H1 (cell line): Measurements from ENCODE around the gene CMKLR1. TPM values are rescaled to one million over a fixed set of nuclear protein-coding genes. Genes with fewer than 3 reads are reported as not detected.

Source experiments
- CTCF ChIA-PET: fragments of 300-600 bp; sonication (Branson Sonifier 250); formaldehyde crosslinking; loops from one replicate; lab custom pipeline; 2021; ENCODE audit not compliant: partially characterized antibody; lab: Charles Lee
- POLR2A ChIA-PET: fragments of 300-600 bp; sonication (Branson Sonifier 250); formaldehyde crosslinking; loops from one replicate; lab custom pipeline; 2021; ENCODE audit warnings: inconsistent platforms; ENCODE audit not compliant: partially characterized antibody; lab: Charles Lee
- DNase-seq, 2 experiments: peaks; one replicate each; pipeline versions ENCODE4 v3.0.0 to v3.0.0-alpha.2; 2010 to 2022; ENCODE audit warnings: low spot score in 2 of 2, low read depth in 1 of 2, mixed read lengths in 1 of 2
- FAIRE-seq: peaks from 2 replicates; lab custom pipeline; 2011; peaks lifted over from hg19 to GRCh38; lab: Jason Lieb, UNC
- H2AFZ ChIP-seq: 2 replicates; pipeline ENCODE4 v1.8.1; 2012; ENCODE audit warnings: low read length, inconsistent platforms
- H2AK5ac ChIP-seq: 2 replicates; pipeline ENCODE4 v1.6.1; 2013; ENCODE audit warnings: low read depth, low read length
- H2BK120ac ChIP-seq: replicated peaks from 2 replicates; pipeline ENCODE3; 2013; ENCODE audit warnings: low read depth, low read length, inconsistent platforms
- H2BK12ac ChIP-seq: 2 replicates; pipeline ENCODE4 v1.6.1; 2013; ENCODE audit warnings: low read depth, low read length
- H2BK15ac ChIP-seq: 2 replicates; pipeline ENCODE4 v1.6.1; 2013; ENCODE audit warnings: low read length
- H2BK20ac ChIP-seq: 2 replicates; pipeline ENCODE4 v1.6.1; 2013; ENCODE audit warnings: low read length
- H2BK5ac ChIP-seq: 2 replicates; pipeline ENCODE4 v1.6.1; 2013; ENCODE audit warnings: low read depth, low read length
- H3K14ac ChIP-seq: 2 replicates; pipeline ENCODE4 v1.6.1; 2013; ENCODE audit warnings: inconsistent platforms; ENCODE audit not compliant: insufficient read length
- H3K18ac ChIP-seq: 2 replicates; pipeline ENCODE4 v1.6.1; 2013; ENCODE audit warnings: low read length; ENCODE audit errors: extremely low read depth
- H3K23ac ChIP-seq: 2 replicates; pipeline ENCODE4 v1.6.1; 2013; ENCODE audit warnings: inconsistent platforms; ENCODE audit not compliant: insufficient read length
- H3K23me2 ChIP-seq: 2 replicates; pipeline ENCODE4 v1.6.1; 2013; ENCODE audit warnings: low read depth, low read length
- H3K27ac ChIP-seq: 2 replicates; pipeline ENCODE4 v1.6.1; 2011; ENCODE audit warnings: low read depth, low read length, inconsistent platforms
- H3K27me3 ChIP-seq, 4 experiments: replicated peaks in 1 of 4; 1 replicate in 1 of 4; 2 replicates in 3 of 4; pipeline versions ENCODE4 v1.6.1 to v1.8.1; 2011 to 2013; ENCODE audit warnings: low read length in 3 of 4, mild to moderate bottlenecking in 3 of 4, inconsistent platforms in 2 of 4, mixed read lengths in 2 of 4, moderate library complexity in 1 of 4; ENCODE audit not compliant: control insufficient read depth in 3 of 4, insufficient read depth in 3 of 4; ENCODE audit errors: extremely low read depth in 1 of 4
- H3K36me3 ChIP-seq, 4 experiments: 2 replicates each; pipeline versions ENCODE4 v1.6.1 to v1.8.1; 2011 to 2013; ENCODE audit warnings: mild to moderate bottlenecking in 4 of 4, low read length in 3 of 4, moderate library complexity in 2 of 4, control low read depth in 1 of 4, inconsistent platforms in 1 of 4; ENCODE audit not compliant: insufficient read depth in 4 of 4, control insufficient read depth in 2 of 4
- H3K4ac ChIP-seq: replicated peaks from 2 replicates; pipeline ENCODE3; 2013; ENCODE audit warnings: low read length, low read depth, mixed read lengths, inconsistent platforms; ENCODE audit not compliant: insufficient read length
- H3K4me1 ChIP-seq, 4 experiments: replicated peaks in 1 of 4; 1 replicate in 1 of 4; 2 replicates in 3 of 4; pipeline versions ENCODE4 v1.6.1 to v1.8.1; 2011 to 2013; ENCODE audit warnings: low read length in 3 of 4, inconsistent platforms in 2 of 4, mixed read lengths in 1 of 4; ENCODE audit not compliant: insufficient read depth in 4 of 4, control insufficient read depth in 3 of 4
- H3K4me2 ChIP-seq, 2 experiments: 2 replicates each; pipeline versions ENCODE4 v1.6.1 to v1.8.1; 2011 to 2013; ENCODE audit warnings: low read depth in 2 of 2, low read length in 2 of 2, control low read depth in 1 of 2, inconsistent platforms in 1 of 2, mild to moderate bottlenecking in 1 of 2; ENCODE audit not compliant: insufficient read depth in 1 of 2
- H3K4me3 ChIP-seq, 4 experiments: fragments of 200-600, 300-600 bp in 1 of 4; sonication (generic), shearing (Covaris generic), sonication (Bioruptor Twin) in 1 of 4; 2 replicates each; pipeline versions ENCODE4 v1.5.1 to v1.8.1; 2011 to 2016; ENCODE audit warnings: low read length in 4 of 4, low read depth in 3 of 4, control low read depth in 2 of 4, inconsistent platforms in 2 of 4, mild to moderate bottlenecking in 2 of 4, mixed read lengths in 1 of 4, moderate library complexity in 1 of 4; ENCODE audit not compliant: insufficient read depth in 2 of 4; ENCODE audit errors: extremely low read depth in 1 of 4
- H3K56ac ChIP-seq: replicated peaks from 2 replicates; pipeline ENCODE3; 2013; ENCODE audit warnings: low read depth, mild to moderate bottlenecking, mixed read lengths, low read length, inconsistent platforms; ENCODE audit not compliant: insufficient read length
- H3K79me1 ChIP-seq: 2 replicates; pipeline ENCODE4 v1.6.1; 2013; ENCODE audit warnings: low read depth, low read length, control low read depth
- H3K79me2 ChIP-seq, 2 experiments: 2 replicates each; pipeline versions ENCODE4 v1.6.1 to v1.8.1; 2012 to 2013; ENCODE audit warnings: low read length in 2 of 2, mild to moderate bottlenecking in 2 of 2, inconsistent platforms in 1 of 2; ENCODE audit not compliant: insufficient read depth in 2 of 2, control insufficient read depth in 1 of 2
- H3K9ac ChIP-seq, 4 experiments: replicated peaks in 1 of 4; 1 replicate in 1 of 4; 2 replicates in 3 of 4; pipeline versions ENCODE4 v1.6.1 to v1.8.1; 2011 to 2013; ENCODE audit warnings: low read depth in 3 of 4, low read length in 3 of 4, control low read depth in 2 of 4, mild to moderate bottlenecking in 2 of 4, moderate library complexity in 2 of 4, inconsistent platforms in 1 of 4; ENCODE audit errors: extremely low read depth in 1 of 4
- H3K9me3 ChIP-seq, 2 experiments: 2 replicates each; pipeline versions ENCODE4 v1.6.1 to v1.8.1; 2012 to 2013; ENCODE audit warnings: mild to moderate bottlenecking in 2 of 2, moderate library complexity in 2 of 2, control low read depth in 1 of 2, inconsistent platforms in 1 of 2, low read depth in 1 of 2, low read length in 1 of 2, mixed read lengths in 1 of 2; ENCODE audit not compliant: insufficient read depth in 2 of 2
- H4K20me1 ChIP-seq, 2 experiments: replicated peaks in 1 of 2; 2 replicates each; pipeline versions ENCODE3 to v1.8.1; 2011 to 2013; ENCODE audit warnings: inconsistent platforms in 2 of 2, low read length in 2 of 2, mild to moderate bottlenecking in 1 of 2; ENCODE audit not compliant: insufficient read depth in 2 of 2, control insufficient read depth in 1 of 2
- H4K5ac ChIP-seq: 2 replicates; pipeline ENCODE4 v1.6.1; 2013; ENCODE audit warnings: low read length, low read depth, mixed read lengths, inconsistent platforms; ENCODE audit not compliant: insufficient read length
- H4K8ac ChIP-seq: 2 replicates; pipeline ENCODE4 v1.8.0; 2013; ENCODE audit warnings: mild to moderate bottlenecking, moderate library complexity, low read length, inconsistent platforms; ENCODE audit not compliant: insufficient read depth; ENCODE audit errors: extremely low read depth
- H4K91ac ChIP-seq: replicated peaks from 2 replicates; pipeline ENCODE3; 2013; ENCODE audit warnings: low read length, mixed read lengths, inconsistent platforms; ENCODE audit not compliant: insufficient read length
- CEBPB ChIP-seq: IDR thresholded peaks from 2 replicates; pipeline ENCODE4 v1.6.1; 2012; ENCODE audit warnings: low read depth, low read length
- CTBP2 ChIP-seq: IDR thresholded peaks from 2 replicates; pipeline ENCODE4 v1.7.0; 2011; ENCODE audit warnings: borderline replicate concordance, mild to moderate bottlenecking, moderate library complexity, mixed read lengths, low read length; ENCODE audit not compliant: insufficient read depth, insufficient read length
- FOSL1 ChIP-seq: IDR thresholded peaks from 2 replicates; pipeline ENCODE4 v1.6.1; 2011; ENCODE audit warnings: mild to moderate bottlenecking, low read depth, low read length, moderate library complexity; ENCODE audit not compliant: insufficient read depth
- GTF2F1 ChIP-seq: IDR thresholded peaks from 2 replicates; pipeline ENCODE4 v1.6.1; 2012; ENCODE audit warnings: low read depth, low read length, improper control_type of control experiment, borderline replicate concordance
- HDAC6 ChIP-seq: IDR thresholded peaks from one replicate; pipeline ENCODE4 v1.7.1; 2012; ENCODE audit warnings: low read depth, mild to moderate bottlenecking, inconsistent platforms, low read length, moderate library complexity
- JUN ChIP-seq: IDR thresholded peaks from 2 replicates; pipeline ENCODE4 v1.6.1; 2011; ENCODE audit warnings: low read depth, mild to moderate bottlenecking, improper control_type of control experiment, low read length
- NANOG ChIP-seq: IDR thresholded peaks from 2 replicates; pipeline ENCODE4 v1.6.1; 2011; ENCODE audit warnings: low read length, low read depth, mild to moderate bottlenecking, inconsistent platforms; ENCODE audit not compliant: insufficient read depth, poor library complexity, severe bottlenecking
- POLR2AphosphoS5 ChIP-seq: IDR thresholded peaks from 2 replicates; pipeline ENCODE4 v1.6.1; 2011; ENCODE audit warnings: low read depth, low read length
- POU5F1 ChIP-seq: IDR thresholded peaks from 2 replicates; pipeline ENCODE4 v1.6.1; 2011; ENCODE audit warnings: low read depth, mild to moderate bottlenecking, low read length, moderate library complexity
- RNF2 ChIP-seq: fragments of 200-900, 300-1000 bp; sonication (generic); IDR thresholded peaks from 2 replicates; pipeline ENCODE4 v1.7.1; 2016; ENCODE audit warnings: borderline replicate concordance, low read depth, mild to moderate bottlenecking, antibody characterized with exemption, low read length; ENCODE audit not compliant: poor library complexity, severe bottlenecking; ENCODE audit errors: missing control alignments
- SAP30 ChIP-seq: fragments of 300-600 bp; sonication (generic); IDR thresholded peaks from 2 replicates; pipeline ENCODE4 v1.7.1; 2012; ENCODE audit warnings: low read length, moderate library complexity, mild to moderate bottlenecking, inconsistent platforms; ENCODE audit not compliant: insufficient read depth, insufficient replicate concordance
- SUZ12 ChIP-seq: fragments of 200-600 bp; sonication (generic); IDR thresholded peaks from 2 replicates; pipeline ENCODE4 v1.6.1; 2012; ENCODE audit warnings: mild to moderate bottlenecking, inconsistent platforms, low read length, moderate library complexity, mixed read lengths
- WGBS, 2 experiments: shearing (Covaris generic) in 1 of 2; methylation state at CpG; one replicate each; pipeline versions ENCODE4 v1.1.6 to v1.1.7; 2013 to 2015; ENCODE audit warnings: low lambda C conversion rate in 2 of 2, mixed read lengths in 2 of 2, inconsistent platforms in 1 of 2, low coverage in 1 of 2, missing lambda C conversion rate in 1 of 2; ENCODE audit not compliant: insufficient replicate concordance in 2 of 2, insufficient coverage in 1 of 2, insufficient read length in 1 of 2; ENCODE audit errors: extremely low coverage in 1 of 2, missing lambda C conversion rate in 1 of 2; 5-methylcytosine and 5-hydroxymethylcytosine counted together
- polyA plus RNA-seq, 7 experiments: library from polyadenylated mRNA; depleted of rRNA in 3 of 7; stranded (reverse) in 5 of 7; unstranded in 2 of 7; fragments of >200 nt in 5 of 7; fragments of 200-250 nt in 2 of 7; gene quantifications; 1 replicate in 5 of 7; 2 replicates in 1 of 7; 4 replicates in 1 of 7; pipeline versions ENCODE4 v1.2.1 to v1.2.3, GENCODE V29; 2011 to 2013; ENCODE audit warnings: missing spikeins in 2 of 7, mixed read lengths in 2 of 7
- total RNA-seq: library from RNA; stranded (reverse); fragmentation: NEBNext Ultra II Directional; extraction: Animal tissue kit (Norgen Biotek cat#: 25700); gene quantifications from 2 replicates; pipeline ENCODE4 v1.2.1, GENCODE V29; 2021

The CMKLR1 gene
- total and polyA plus RNA-seq, 2 of the 8 experiments (the other 6 are each of a cell fraction or from before 2014, with no cell fraction given), result 2.1 to 2.8 TPM

DNA sequence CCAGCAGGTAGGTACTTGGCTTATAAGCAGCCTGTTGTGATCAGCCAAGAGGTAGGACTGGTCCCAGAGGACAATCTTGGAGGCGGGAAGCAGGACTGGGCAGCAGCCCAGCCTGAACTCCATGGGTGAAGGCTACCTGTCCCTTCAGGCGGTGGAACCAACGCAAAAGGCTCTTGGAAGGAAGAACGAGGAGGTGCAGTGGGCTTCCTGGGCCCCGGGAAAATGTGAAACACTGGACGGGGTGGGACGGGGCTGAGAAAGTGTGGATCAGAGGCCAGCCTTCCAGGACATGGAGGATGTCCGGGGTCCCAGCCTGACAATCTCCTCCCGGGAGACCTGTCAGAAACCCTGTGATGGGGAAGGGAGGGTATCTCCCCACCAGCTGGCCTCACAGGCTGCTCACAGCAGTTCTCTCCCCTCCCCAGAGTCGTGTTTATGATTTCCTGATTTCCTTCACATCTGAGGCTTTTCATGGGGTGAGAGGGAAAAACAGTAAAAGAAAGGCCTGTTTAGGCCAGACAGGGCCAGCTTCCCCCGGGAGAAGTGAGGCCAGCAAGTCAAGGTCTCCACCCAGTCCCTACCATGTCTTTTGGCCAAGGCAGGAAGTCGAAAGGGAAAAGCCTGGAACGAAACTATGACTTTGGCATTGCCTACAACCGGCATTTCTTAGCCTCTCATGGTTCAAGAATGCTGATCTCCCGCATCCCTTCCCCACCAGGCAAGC, 11.3 kb downstream of the CMKLR1 start:
- H3K14ac ChIP-seq, result no peak overlapping the region
- 74% methylated on average over 15 of the region's 15 CpGs; no CpG with 5 or more reads in 1 of the 2 experiments for WGBS, 2 experiments
- no peak overlapping the region for H2AFZ ChIP-seq
- H3K23me2 ChIP-seq, result no peaks in the 10 kb centered on the region
- H3K4me1 ChIP-seq, result no peaks in the 10 kb centered on the region
- peak overlapping the region; percentile 46; the same call in 1 of the 2 replicates for H2BK15ac ChIP-seq
- no peaks in the 10 kb centered on the region for H4K20me1 ChIP-seq
- no peak overlapping the region for H3K56ac ChIP-seq
- no peak overlapping the region for H2BK5ac ChIP-seq
- H2BK20ac ChIP-seq, result no peak overlapping the region
- no peaks in the 10 kb centered on the region for H3K9me3 ChIP-seq
- no peaks in the 10 kb centered on the region for H3K36me3 ChIP-seq
- H3K23ac ChIP-seq, result no peak overlapping the region
- H3K4me3 ChIP-seq, result no peak overlapping the region
- no peak overlapping the region for H3K18ac ChIP-seq
- H3K79me2 ChIP-seq, result no peaks in the 10 kb centered on the region
- ChIA-PET CTCF (interaction anchor here (0.7 to 2.9 kb wide), 3 partner anchors 9 to 14 kb away, joined by 3 to 6 read pairs (median 5); no protein-coding TSS in a partner anchor), POLR2A (interaction anchor here (0.7 kb wide), 1 partner anchor 8 kb away, joined by 3 read pairs; no protein-coding TSS in a partner anchor)
- no peak overlapping the region for H4K8ac ChIP-seq
- FAIRE-seq, result no peak
- H2AK5ac ChIP-seq, result no peak overlapping the region
- no peak overlapping the region for H2BK120ac ChIP-seq
- no peak overlapping the region for H4K91ac ChIP-seq
- H3K27ac ChIP-seq, result no peak overlapping the region
- no peak overlapping the region for H3K4ac ChIP-seq
- H3K9ac ChIP-seq, result no peak overlapping the region
- no peak for DNase-seq
- H3K79me1 ChIP-seq, result no peaks in the 10 kb centered on the region; the same call in 1 of the 2 replicates
- no peak overlapping the region for H3K4me2 ChIP-seq
- no peaks in the 10 kb centered on the region for H3K27me3 ChIP-seq
- H4K5ac ChIP-seq, result no peak overlapping the region
- H2BK12ac ChIP-seq, result no peak overlapping the region
- no peak for TF ChIP-seq SUZ12
- TF ChIP-seq SAP30, result no peak
- TF ChIP-seq CEBPB, result no peak
- no peak for TF ChIP-seq POU5F1
- no peak for TF ChIP-seq NANOG
- TF ChIP-seq GTF2F1, result no peak
- TF ChIP-seq CTBP2, result no peak
- TF ChIP-seq RNF2, result no peak
- no peak for TF ChIP-seq JUN
- TF ChIP-seq HDAC6, result no peak
- TF ChIP-seq POLR2AphosphoS5, result no peak
- TF ChIP-seq FOSL1, result no peak
